Right lung (tissue), 5 donors: ENCODE results near the gene HSP90AB1. TPM values are rescaled to one million over a fixed set of nuclear protein-coding genes. Genes with fewer than 3 reads are reported as not detected.

Experiments used
- DNase-seq, 2 donors: peaks; one replicate each; pipeline ENCODE4 v3.0.0-alpha.2; 2013
- polyA plus RNA-seq, 5 donors: library from polyadenylated mRNA; unstranded; fragments of 120-200 nt; gene quantifications; one replicate each; pipeline versions ENCODE4 v1.2.1 to v1.2.3, GENCODE V29; 2013; ENCODE audit warnings: inconsistent platforms in 1 of 5, low replicate concordance in 1 of 5; ENCODE audit not compliant: insufficient read length in 5 of 5, insufficient read depth in 1 of 5

HSP90AB1 gene
- polyA plus RNA-seq, 5 donors, result 1,058 to 1,493 (median 1,212) TPM

DNA sequence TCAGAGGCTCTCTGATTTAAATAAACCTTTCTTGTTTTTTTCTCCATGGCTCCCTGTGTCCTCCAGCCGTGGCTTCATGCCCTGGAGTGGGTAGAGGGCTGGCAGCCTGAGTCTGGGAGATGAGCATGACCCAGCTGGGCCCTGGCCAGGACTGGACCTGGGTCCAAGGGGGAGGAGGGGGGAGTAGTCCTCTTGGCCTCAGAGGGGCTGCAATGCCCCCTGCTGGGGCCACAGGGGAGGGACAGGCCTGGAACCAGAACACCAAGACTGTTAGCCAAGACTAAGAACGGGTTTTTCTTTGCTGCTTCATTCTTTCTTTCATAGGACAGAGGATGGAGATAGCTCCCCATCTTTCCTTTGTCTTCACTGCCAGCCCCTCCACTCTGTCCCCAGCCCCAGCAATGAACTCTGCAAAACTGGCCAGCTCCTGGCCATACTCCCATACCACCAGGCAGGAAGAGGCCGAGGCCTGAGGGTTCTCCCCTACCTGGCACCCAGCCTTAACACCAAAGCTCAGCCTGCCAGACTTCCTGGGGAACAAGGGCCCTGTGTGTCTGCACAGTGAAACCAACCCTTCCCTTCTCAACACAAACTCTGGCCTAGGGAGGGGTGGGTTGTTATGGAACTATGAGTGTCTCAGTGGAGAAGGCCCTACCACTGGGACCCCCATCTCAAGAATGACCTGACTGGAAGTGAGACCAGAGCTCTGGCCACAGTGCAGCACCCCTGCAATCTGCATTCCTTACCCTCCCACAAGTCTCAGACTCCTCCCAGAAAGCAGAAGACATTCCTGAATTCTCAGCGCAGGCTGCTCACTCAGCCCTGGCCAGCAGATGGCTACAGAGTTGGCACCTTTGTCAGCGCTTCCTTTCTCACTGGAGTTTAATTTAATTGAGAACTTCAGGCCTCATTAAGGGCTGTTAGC, 12.5 kb upstream of the HSP90AB1 start:
- DNase-seq, result no peak

DNA sequence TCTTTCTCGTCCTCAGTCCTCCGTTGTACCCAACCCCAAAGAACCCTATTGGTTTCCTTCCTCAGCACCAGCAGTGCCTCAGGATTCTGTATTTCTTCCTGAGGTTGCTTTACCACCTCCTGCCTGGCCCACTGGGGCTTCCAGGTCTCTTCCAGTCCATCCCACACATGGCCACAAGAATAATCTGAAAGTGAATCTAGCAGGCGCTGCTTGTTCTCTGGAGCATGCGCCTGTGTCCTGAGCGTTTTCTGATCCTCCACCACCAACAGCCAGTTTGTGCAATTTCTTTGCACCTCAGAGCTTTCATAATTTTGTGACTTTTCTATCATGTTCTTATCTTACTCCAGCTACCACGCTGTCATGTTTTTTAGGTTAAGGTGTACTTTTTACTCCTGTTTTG, 11.6 kb upstream of the HSP90AB1 start:
- no peak for DNase-seq

DNA sequence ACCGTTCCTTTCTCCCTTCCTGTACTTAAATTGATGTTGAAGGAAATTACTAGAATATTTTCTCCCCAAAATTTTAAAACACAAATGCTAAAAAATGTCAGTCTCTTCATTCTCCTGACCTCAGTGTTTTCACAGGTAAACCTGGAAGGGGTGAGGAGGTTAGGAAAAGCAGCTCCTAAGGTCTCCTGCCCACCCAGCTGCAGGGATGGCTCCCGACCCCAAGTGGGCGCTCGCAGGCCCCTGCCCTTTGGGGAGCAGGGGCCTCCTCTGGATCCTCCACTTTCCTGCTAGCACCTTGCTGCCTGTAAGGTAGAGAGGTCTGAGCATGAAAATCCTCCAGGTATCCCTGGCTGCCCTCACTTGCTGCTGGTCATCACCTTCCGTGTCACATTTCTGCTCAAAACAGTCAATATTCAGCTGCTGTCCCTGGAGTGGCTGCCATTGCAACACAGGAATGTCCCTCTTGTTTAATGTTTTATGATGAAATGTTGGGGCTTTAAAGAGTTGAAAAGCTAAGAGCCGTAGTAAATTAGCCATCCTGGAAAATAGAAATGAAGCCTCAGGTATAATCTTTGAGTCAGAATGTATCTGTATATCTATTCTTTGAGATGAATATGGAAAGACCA, 10.9 kb upstream of the HSP90AB1 start:
- no peak for DNase-seq

DNA sequence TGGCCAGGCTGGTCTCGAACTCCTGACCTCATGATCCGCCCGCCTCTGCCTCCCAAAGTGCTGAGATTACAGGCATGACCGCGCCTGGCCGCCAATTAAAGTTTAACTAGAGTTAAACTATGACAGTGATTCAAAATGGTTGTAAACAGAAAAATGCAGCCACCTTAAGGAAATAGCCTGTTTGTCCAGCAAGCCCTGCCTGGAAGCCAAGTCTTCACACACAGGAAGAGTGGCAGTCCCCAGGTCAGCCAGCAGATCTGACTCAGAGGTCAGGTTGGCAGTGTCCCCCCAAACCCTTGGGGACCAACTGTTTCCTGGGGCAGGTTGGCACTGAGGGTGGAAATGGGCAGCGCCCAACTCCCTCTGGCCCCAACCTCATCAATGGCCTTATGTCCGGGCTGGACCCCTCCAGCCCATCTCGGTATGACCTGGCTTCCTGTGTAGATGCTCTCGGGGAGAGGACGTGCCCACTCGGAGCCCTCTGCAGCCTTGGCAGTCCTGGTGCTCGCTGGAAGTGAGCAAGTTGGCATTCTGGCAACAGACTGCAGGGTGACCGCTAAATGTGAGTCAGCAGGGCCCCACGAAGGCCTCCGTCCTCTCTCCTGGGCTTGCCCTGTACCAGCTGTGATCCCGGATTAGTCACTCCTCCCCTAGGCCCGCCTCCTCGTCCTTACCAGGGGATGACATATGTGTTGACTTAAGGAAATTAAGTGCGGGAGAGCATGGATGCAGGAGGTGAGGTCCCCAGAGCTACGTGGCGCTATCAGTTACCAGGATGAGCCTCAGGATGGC, 9.7 kb upstream of the HSP90AB1 start:
- peak in 1 of 2 donors; percentile 80 for DNase-seq

DNA sequence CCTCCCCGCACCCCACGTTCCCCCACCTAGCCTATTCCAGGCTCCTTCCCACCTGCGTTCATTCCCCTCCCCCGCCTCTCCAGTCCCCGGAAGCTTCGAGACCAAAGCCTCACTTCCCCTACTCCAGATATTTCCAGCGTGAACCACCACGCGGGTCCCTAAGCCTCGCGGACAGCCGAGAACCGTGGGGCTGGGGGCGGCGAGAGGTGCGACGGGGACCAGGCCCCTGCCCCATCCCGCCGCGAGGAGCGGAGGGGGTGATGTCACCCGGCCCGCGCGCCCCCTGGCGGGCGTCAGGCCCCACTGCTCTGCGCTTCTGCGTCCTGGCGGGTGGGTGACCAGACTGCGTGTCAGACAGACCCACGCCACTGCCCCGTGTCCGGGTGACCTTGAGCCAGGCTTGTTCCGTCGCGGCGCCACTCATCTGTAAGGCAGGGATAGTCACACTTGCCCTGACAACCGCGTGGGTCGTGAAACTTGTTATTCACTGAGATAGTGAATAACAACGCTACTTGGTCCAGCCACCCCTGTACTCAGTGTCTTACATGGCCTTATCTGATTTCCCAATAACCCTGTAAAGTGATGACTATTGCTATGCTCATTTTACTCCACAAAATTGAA, 9.0 kb upstream of the HSP90AB1 start:
- DNase-seq, result no peak

DNA sequence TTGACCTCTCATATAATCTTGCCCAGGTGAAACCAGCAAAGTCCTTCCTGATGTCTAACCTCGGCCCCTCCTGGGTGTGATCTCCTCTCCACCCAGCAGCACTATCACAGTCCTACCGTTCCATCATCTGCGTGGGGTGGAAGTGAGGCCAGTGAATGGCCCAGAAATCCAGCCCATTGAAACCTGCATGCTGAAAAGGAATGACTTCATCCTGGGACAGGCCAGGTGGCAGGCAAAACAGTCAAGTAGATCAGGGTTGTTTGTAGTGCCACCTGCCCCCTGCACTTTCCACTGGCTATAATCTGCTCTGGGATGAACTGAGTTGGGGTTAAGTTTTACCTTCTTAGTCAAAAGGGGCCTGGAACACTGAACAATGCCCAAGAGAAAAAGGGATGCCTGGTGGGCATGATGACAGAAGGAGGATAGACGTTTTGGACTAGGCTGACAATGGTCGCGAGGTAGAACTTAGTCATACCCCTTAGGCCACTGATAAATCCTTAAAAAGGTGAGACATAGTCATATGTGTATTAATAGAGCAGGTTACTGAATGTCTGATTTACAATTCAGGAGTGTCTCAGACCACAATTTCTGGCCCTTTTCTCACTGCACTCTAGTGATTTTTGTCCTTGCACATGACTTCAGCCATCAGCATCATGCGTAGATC, 8.1 kb upstream of the HSP90AB1 start:
- DNase-seq, result no peak

DNA sequence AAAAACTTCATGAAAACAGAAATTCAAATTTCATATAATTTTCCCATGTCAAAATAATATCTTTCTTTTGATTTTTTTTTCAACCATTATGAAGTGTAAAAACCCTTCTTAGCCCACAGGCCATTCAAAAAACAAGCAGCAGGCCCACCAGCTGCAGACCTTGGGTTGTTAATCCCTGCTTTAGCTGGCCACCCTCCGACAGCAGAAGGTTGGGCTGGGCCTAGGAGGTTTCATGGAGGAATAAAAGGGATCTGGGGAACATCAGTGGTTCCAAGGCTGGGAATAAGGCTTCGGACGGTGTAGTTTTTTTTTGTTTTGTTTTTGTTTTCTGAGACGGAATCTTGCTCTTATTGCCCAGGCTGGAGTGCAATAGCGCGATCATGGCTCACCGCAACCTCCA, 3.6 kb upstream of the HSP90AB1 start:
- no peak for DNase-seq

DNA sequence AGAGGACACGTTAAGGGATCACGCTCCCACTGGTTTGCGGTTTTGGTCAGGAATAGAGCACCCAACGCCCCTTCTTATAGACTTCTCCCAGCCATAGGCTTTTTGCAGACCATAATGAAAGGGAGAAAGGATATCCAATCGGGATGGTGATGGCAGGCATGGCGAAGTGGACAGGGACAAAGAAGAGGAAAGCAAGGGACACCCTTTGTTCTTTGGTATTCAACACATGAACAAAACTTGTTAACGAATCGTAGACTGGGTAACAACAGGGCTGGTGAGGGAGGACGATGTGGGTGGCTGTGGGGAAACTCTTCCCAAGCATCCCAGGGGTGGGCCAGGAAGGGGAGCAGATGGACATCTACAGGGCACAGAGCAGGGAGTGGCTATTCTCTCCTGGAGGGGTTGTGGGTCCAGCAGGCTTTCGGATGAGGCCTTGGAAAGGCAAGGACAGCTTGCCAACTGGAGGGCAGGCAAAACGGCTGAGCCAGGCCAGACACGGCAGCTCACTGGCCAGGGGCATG, 1.4 kb upstream of the HSP90AB1 start:
- no peak for DNase-seq

DNA sequence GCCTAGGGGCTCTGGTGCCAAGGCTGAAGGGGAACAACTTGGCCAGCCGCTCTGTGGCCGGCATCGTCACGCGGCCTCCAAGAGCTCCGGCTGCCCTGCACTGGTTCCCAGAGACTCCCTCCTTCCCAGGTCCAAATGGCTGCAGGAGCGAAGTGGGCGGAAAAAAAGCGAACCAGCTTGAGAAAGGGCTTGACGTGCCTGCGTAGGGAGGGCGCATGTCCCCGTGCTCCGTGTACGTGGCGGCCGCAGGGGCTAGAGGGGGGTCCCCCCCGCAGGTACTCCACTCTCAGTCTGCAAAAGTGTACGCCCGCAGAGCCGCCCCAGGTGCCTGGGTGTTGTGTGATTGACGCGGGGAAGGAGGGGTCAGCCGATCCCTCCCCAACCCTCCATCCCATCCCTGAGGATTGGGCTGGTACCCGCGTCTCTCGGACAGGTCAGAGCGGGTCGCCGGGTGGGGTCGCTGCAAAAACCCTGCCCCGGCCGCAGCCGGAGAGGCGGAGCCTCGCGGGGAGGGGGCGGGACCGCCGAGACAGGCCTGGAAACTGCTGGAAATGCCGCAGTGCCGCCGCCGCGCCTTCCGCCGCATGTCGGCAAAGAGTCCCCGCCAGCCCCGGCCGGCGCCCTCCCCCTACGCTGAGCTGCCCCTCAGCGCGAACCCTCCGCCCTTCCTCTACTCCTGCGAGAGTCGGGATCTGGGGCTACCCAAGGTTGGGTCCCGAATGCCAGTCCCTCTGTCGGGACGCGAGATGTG, 814 bp upstream of the HSP90AB1 start:
- peak; percentile 87 to 90 for DNase-seq

DNA sequence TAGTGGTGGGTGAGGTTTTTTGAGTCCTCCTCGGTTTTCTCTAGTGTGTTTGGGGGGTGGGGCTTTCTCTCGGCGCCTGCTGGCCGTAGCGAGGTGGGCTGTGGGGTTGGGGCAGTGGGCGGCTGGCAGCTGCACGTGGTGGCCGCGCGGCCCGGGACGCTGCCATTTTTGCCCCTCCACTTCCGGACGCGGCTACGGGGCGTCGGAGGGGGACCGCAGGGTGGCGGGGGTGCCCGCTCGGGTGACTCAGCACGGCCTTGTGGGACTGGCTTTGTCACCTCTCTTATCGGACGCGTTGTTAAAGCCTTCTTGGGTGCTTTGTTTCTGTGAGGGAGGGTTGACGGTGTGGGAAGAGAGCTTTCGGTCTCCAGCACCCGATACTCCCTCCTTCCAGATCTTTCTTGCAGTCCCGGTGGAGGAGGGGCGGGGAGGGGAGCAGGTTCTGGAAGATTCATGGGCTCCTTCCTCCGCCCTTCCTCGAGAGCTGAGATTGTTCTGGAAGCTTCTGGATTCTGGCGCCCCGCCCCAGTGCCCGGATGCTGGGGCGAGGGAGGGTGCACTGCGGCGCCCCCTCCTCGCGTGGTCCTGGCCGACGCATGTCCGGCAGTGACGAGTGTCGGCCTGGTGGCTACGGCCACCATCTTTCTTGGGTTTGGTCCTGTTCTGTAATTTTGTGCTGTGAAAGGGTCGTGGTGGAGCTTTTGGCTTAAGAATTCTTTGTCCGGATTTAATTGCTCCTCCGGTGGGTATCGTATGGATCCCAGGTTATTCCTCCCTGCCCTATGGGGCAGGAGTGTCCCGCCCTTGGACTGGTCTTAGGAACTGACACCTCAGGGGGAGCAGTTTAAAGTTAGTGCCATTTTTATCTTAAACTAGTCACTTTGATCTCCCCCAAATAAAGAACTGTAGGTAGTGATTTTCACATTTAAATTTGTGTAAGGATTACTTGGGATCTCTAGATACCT, 719 bp downstream of the HSP90AB1 start:
- peak; percentile 66 to 72 for DNase-seq

DNA sequence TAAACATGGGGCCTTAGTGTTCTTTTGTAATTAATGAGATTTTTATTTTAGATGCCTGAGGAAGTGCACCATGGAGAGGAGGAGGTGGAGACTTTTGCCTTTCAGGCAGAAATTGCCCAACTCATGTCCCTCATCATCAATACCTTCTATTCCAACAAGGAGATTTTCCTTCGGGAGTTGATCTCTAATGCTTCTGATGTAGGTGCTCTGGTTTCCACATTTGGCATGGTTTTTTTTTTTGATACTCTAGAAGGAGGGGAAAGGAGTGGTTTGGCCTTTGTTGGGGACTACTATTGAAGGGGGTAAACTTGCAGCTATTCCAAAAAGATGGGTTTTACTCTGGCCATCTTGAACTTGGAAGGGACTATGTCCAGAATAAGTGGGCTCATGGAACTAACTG, 1.7 kb downstream of the HSP90AB1 start:
- no peak for DNase-seq

DNA sequence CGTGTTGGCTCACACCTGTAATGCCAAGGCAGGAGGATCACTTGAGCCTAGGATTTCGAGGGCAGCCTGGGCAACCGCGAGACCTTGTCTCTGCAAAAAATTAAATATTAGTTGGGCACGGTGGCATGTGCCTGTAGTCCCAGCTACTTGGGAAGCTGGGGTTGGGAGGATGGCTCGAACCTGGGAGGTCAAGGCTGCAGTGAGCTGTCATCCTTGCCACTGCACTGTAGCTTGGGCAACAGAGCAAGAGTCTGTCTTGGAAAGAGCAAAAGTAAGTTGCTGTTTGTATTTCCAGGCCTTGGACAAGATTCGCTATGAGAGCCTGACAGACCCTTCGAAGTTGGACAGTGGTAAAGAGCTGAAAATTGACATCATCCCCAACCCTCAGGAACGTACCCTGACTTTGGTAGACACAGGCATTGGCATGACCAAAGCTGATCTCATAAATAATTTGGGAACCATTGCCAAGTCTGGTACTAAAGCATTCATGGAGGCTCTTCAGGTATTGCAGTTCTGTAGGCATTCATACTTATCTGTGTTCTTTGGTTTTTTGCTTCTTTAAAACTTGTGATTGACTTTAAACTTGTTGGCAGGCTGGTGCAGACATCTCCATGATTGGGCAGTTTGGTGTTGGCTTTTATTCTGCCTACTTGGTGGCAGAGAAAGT, 2.3 kb downstream of the HSP90AB1 start:
- DNase-seq, result no peak

DNA sequence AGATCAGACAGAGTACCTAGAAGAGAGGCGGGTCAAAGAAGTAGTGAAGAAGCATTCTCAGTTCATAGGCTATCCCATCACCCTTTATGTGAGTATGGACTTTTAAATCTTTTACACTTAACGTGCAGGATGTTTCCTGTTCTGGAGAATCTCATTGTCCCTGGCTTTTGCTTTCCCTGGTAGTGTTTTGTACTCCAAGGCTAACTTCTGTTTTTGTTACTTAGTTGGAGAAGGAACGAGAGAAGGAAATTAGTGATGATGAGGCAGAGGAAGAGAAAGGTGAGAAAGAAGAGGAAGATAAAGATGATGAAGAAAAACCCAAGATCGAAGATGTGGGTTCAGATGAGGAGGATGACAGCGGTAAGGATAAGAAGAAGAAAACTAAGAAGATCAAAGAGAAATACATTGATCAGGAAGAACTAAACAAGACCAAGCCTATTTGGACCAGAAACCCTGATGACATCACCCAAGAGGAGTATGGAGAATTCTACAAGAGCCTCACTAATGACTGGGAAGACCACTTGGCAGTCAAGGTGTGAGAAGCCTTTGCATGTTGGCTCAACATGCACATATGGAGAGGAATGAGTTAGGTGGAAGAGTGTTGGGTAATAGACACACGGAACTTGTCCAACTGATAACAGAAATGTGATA, 3.3 kb downstream of the HSP90AB1 start:
- DNase-seq, result no peak

DNA sequence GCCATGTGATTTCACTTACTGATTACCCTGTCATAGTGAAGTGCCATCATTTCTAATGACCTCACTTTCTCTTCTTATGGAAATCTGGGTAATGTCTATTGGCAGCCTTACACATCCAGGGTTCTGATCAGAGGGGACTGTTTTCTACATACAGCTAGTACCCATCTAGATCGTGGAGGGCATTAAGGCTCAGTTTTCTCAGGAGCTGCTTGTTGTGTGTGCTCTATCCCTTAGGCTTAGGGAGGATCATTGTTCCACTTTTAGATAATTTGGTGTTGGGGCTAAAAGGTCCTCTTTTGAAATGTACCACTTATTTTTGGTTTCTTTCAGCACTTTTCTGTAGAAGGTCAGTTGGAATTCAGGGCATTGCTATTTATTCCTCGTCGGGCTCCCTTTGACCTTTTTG, 3.8 kb downstream of the HSP90AB1 start:
- DNase-seq, result no peak

DNA sequence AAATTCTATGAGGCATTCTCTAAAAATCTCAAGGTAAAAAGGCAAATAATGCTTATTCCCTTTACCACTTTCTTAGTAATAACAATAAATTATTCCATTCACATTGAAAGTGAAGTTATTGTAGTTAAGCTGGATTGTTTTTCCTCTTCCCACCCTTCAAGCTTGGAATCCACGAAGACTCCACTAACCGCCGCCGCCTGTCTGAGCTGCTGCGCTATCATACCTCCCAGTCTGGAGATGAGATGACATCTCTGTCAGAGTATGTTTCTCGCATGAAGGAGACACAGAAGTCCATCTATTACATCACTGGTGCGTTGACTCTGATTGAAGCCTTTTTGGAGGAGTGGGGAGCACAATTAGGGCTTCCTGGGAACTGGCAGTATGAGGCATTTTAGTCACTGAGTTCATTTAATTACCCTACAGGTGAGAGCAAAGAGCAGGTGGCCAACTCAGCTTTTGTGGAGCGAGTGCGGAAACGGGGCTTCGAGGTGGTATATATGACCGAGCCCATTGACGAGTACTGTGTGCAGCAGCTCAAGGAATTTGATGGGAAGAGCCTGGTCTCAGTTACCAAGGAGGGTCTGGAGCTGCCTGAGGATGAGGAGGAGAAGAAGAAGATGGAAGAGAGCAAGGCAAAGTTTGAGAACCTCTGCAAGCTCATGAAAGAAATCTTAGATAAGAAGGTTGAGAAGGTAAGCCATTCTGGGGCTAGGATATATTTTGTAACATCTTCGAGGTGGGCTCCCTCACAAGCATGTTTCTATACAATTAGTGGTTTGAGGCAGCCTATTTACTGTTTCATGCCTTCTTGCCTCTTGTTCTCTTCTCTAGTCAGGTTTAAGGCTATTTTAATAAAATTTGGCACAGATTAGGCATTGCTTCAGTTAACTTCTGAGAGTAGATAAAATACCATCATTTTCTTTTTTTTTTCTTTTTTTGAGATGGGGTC, 4.9 kb downstream of the HSP90AB1 start:
- no peak for DNase-seq

DNA sequence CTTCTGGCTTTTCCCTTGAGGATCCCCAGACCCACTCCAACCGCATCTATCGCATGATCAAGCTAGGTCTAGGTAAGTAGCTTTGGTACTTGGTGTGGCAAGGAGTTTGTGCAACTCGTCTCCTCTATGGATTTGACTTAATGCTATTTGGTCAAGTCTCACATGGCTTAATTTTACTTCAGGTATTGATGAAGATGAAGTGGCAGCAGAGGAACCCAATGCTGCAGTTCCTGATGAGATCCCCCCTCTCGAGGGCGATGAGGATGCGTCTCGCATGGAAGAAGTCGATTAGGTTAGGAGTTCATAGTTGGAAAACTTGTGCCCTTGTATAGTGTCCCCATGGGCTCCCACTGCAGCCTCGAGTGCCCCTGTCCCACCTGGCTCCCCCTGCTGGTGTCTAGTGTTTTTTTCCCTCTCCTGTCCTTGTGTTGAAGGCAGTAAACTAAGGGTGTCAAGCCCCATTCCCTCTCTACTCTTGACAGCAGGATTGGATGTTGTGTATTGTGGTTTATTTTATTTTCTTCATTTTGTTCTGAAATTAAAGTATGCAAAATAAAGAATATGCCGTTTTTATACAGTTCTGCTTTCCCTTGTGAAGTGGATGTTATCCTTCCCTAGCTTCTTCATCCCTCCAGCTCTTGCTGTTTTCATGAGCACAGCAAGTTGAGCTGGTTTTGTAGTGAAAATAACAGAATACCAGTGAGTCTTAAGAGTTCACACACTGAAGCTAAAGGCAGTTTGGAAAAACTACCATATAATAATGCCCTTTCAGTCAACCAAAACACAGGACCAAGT, 6.6 kb downstream of the HSP90AB1 start:
- no peak for DNase-seq
